GM18517 (cell line): Measurements from ENCODE around the gene RALGPS1.
"Not testable (repeated sequence)": the region's sequence is repeated elsewhere in the genome, so short reads cannot be mapped to it uniquely, and the experiment has no call there.

ENCODE experiments used
- ATAC-seq: cut with Tn5 transposase; IDR thresholded peaks from one replicate; pipeline ENCODE4 v1.9.1; 2021; ENCODE audit warnings: mild to moderate bottlenecking, moderate library complexity; ENCODE audit not compliant: unreplicated experiment

RALGPS1 gene

GRCh38 chr9:127168756-127169574, 254.4 kb downstream of the RALGPS1 start:
- ATAC-seq: no peak

GRCh38 chr9:127169575-127169883, 254.9 kb downstream of the RALGPS1 start:
- no peak for ATAC-seq

- no peak for ATAC-seq
Observed at GRCh38 chr9:127170103-127170502, 255.5 kb downstream of the RALGPS1 start.

GRCh38 chr9:127170652-127171051, 256.1 kb downstream of the RALGPS1 start:
- no peak for ATAC-seq

GRCh38 chr9:127171348-127171747, 256.8 kb downstream of the RALGPS1 start:
- ATAC-seq: not testable (repeated sequence)

GRCh38 chr9:127172066-127172707, 257.6 kb downstream of the RALGPS1 start:
- no peak for ATAC-seq

GRCh38 chr9:127173063-127173462, 258.5 kb downstream of the RALGPS1 start:
- ATAC-seq: no peak

GRCh38 chr9:127174386-127175318, 260.1 kb downstream of the RALGPS1 start:
- no peak for ATAC-seq

GRCh38 chr9:127175319-127175715, 260.7 kb downstream of the RALGPS1 start:
- no peak for ATAC-seq

GRCh38 chr9:127175764-127176163, 261.2 kb downstream of the RALGPS1 start:
- no peak for ATAC-seq

GRCh38 chr9:127176631-127177030, 262.0 kb downstream of the RALGPS1 start:
- ATAC-seq: no peak

GRCh38 chr9:127177231-127177630, 262.6 kb downstream of the RALGPS1 start:
- ATAC-seq: no peak

GRCh38 chr9:127177665-127178265, 263.2 kb downstream of the RALGPS1 start:
- no peak for ATAC-seq

GRCh38 chr9:127178686-127179632, 264.4 kb downstream of the RALGPS1 start:
- ATAC-seq: no peak

GRCh38 chr9:127179633-127180441, 265.3 kb downstream of the RALGPS1 start:
- ATAC-seq: no peak

GRCh38 chr9:127180457-127181314, 266.1 kb downstream of the RALGPS1 start:
- ATAC-seq: no peak

- no peak for ATAC-seq
Observed at GRCh38 chr9:127181315-127181580, 266.7 kb downstream of the RALGPS1 start.

- ATAC-seq: no peak
Observed at GRCh38 chr9:127181595-127182190, 267.1 kb downstream of the RALGPS1 start.
